COR-L47 (cell line): ENCODE results near the gene AOPEP.
"Not testable (repeated sequence)": the region's sequence is repeated elsewhere in the genome, so short reads cannot be mapped to it uniquely, and the experiment has no call there.

Experiments
- DNase-seq: peaks from one replicate; lab custom pipeline; 2025; lab: John Stamatoyannopoulos, UW

The AOPEP gene

GRCh38 chr9:94818178-94818541, 91.7 kb downstream of the AOPEP start:
- no peak for DNase-seq

DNA sequence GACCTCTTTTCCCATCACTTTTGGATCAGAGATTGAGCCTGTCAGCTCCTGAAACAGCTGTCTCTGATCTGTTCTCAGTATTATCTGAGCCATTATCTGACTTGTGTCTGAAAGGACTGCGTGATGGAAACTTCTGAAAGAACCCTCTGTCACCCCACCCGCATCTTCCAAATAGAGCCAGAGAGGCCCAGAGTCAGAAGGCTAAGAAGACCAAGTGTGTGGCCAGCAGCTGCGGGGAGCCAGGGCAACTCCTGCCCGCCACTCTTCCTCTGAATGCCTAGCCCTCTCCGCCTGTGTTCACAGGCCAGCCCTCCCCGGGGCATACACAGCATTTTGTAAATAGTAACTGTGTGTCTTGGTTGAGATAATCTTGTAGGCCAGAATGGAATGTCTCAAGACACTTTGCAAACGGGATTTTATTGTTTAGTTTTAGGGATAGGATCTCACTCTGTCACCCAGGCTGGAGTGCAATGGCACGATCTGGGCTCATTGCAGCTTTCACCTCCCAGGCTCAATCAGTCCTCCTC, 92.7 kb downstream of the AOPEP start:
- no peak for DNase-seq

GRCh38 chr9:94821098-94821887, 94.8 kb downstream of the AOPEP start:
- no peak for DNase-seq

GRCh38 chr9:94822273-94822672, 95.8 kb downstream of the AOPEP start:
- DNase-seq: no peak

DNA sequence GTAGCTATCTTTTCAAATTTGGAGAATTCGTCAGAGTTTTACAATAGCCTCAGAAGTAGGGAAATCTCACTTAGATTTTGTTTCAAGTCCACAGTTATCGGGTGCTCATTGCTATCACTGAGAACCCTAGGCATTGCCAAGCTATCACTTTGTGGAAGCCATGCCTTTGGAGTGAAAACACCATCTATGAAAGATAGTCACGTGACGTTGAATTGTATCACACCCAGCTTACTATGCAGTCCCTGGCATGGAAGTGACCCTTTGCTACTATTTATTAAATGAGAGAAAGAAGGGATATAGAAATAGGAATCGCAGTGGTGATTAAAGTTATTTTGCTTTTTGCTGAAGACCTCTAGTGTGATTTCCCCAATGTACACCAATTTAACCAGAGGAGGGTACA, 97.2 kb downstream of the AOPEP start:
- no peak for DNase-seq

- DNase-seq: no peak
These were observed 97.9 kb downstream of the AOPEP start for GRCh38 chr9:94824411-94824810.

DNA sequence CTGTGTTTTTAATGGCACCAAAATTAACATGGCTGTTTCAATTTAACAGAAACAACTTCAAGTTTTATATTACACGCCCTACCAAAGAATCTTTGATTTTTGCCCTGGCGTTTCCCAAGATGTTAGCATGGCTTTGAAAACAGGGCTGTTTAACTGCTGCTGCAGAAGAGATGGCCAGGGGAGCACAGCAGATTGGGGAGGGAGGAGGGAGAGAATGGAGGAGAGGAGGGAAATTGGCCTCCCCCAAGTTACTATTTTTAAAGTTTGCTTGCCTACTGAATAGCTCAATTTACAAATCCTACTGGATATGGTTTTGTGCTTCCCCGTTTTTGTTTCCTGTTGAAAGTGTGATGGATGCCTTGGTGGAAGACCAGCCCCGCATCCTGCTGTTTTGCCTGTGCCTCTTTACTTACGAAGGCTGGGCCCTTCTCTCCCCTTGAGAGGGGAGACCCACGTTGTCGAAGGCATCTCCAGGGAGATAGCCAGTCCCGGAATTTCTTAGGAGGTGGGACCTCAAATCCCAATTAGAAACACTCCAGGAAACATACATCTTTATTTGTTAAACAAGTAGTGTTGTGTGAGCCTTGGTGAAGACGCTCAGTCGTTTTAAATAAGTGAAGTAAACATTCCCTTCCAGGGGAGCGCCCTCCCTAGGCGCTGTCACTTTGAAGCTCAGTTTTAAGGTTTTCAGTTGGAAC, 98.6 kb downstream of the AOPEP start:
- no peak for DNase-seq

DNA sequence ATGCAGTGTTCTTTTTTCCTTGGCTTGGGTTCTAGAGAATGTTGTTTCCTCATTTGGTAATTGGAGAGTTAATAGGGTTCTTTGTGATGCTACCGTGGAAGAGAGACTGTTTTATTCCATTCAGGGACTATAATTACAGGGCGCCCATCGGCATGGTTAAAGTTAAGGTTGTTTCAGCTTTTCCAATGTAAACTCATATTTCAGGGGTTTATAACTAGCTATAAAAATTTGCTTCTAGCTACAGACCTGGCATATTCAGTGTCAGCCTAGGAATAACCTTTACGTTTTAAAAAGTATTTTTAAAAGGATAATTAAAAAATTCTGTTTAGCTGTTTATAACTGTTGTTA, 99.1 kb downstream of the AOPEP start:
- DNase-seq: no peak

- DNase-seq: no peak
These were observed 99.5 kb downstream of the AOPEP start for GRCh38 chr9:94826044-94826443.

- peak; percentile 4 for DNase-seq
These were observed 100.3 kb downstream of the AOPEP start for GRCh38 chr9:94826644-94827410.

- no peak for DNase-seq
These were observed 101.2 kb downstream of the AOPEP start for GRCh38 chr9:94827584-94828304.

- DNase-seq: no peak
These were observed 103.0 kb downstream of the AOPEP start for GRCh38 chr9:94829380-94830070.

DNA sequence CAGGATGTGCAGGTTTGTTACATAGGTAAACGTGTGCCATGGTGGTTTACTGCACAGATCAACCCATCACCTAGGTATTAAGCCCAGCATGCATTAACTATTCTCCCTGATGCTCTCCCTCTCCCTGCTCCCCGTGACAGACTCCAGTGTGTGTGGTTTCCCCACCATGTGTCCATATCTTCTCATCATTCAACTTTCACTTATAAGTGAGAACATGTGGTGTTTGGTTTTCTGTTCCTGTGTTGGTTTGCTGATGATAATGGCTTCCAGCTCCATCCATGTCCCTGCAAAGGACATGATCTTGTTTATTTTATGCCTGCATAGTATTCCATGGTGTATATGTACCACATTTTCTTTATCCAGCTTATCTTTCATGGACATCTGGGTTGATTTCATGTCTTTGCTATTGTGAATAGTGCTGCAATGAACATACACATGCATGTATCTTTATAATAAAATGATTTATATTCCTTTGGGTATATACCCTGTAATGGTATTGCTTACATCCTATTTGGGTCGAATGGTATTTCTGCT, 103.6 kb downstream of the AOPEP start:
- not testable (repeated sequence) for DNase-seq

GRCh38 chr9:94833802-94834201, 107.3 kb downstream of the AOPEP start:
- no peak for DNase-seq

GRCh38 chr9:94837404-94837803, 110.9 kb downstream of the AOPEP start:
- DNase-seq: no peak

DNA sequence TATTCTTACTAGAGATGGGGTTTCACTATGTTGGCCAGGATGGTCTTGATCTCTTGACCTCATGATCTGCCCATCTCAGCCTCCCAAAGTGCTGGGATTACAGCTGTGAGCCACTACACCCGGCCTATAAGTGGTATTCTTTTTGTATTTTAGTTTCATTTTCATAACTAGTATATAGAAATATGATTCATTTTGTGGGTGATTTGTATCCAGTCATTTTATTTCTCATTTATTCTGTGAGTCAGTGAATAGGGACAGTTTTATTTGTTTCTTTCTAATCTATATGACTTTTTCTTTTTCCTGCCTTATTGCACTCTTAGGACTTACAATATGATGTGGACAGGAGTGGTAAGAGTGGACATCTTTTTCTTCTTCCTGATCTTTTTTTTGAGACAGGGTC, 112.9 kb downstream of the AOPEP start:
- no peak for DNase-seq

DNA sequence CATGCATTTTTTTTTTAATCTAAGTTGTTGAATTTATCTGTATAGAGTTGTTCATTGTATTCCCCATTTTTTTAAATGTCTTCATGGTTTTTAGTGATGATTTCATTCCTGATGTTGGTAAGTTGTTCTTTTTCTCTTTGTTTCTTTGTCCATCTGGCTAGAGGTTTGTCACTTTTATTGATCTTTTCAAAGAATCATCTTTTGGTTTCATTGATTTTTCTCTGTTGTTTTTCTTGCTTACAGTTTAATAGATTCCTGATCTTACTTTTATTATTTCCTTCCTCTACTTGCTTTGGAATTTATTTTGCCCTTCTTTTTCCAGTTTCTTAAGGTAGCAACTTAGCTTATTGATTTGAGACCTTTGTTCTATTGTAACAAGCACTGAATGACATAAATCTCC, 114.2 kb downstream of the AOPEP start:
- no peak for DNase-seq

DNA sequence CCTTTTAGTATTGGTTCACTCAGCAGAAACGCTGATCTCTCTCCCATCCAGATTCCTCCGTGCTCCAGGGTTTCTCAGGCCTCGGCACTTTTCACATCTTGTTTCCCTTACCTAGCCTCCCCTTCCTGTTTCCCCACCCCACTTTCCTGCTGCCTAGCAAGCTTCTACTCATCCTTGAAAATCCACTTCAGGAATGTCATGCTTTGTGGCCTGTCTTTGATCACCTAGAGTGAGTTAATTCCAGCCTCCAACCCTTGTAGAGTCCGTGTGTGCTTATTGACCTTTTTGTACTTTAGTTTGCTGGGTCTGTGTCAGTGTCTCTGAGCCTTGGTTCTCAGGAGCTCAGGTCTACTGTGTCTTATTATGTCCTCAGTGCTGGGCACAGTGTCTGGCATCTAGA, 116.6 kb downstream of the AOPEP start:
- DNase-seq: no peak

DNA sequence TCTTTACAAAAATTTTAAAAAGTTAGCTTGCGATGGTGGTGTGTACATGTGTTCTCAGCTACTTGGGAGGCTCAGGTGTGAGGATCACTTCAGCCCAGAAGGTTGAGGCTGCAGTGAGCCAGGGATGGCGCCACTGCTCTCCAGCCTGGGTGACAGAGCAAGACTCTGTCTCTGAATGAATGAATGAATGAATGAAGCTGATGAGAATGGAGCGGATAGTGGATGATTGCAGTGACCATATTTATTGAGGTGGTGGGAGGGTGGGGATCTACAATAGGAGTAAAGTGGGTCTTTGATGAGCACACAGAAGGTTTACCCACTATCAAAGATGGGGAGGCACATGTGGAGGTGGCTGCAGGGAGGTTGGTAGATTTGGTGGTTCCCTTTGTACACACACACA, 120.2 kb downstream of the AOPEP start:
- DNase-seq: no peak

DNA sequence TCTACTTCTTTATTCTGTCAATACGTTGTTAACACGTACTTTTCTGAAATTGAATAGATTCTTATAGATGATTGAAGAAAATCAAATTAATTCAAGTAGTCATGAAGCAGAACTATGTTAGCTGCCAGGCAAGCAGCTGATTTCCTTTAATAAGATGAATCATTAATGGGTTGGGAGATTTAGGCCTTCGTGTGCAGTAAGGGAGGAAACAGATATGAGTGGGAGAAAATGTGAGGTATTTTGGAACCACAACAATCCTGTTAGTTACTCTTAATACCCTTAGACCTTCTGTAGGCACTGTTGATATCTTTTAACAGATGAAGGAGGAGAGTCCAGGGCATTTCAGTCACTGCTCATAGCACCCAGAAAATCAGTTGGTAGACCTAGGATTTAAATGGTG, 121.0 kb downstream of the AOPEP start:
- DNase-seq: no peak

DNA sequence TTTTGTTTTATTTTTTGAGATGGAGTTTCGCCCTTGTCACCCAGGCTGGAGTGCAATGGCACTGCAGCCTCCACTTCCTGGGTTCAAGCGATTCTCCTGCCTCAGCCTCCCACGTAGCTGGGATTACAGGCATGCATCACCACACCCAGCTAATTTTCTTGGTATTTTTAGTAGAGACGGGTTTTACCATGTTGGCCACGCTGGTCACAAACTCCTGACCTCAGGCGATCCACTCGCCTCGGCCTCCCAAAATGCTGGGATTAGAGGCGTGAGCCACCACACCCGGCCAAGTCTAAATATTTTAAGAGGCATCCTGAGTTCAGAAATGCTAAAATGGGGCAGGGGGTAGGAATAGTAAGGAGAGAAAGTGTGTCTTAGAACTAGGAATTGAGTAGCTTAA, 122.3 kb downstream of the AOPEP start:
- not testable (repeated sequence) for DNase-seq
